ENCODE results near the gene ESRRA. TPM values are rescaled to one million over a fixed set of nuclear protein-coding genes. Genes with fewer than 3 reads are reported as not detected.
A peak's percentile ranks its signal among the peaks of the same experiment; 100 is the strongest.

ESRRA gene
- total and polyA plus RNA-seq, 2 of the 4 experiments (the other 2 are of a cell fraction): 10.2 to 15.0 TPM

DNA sequence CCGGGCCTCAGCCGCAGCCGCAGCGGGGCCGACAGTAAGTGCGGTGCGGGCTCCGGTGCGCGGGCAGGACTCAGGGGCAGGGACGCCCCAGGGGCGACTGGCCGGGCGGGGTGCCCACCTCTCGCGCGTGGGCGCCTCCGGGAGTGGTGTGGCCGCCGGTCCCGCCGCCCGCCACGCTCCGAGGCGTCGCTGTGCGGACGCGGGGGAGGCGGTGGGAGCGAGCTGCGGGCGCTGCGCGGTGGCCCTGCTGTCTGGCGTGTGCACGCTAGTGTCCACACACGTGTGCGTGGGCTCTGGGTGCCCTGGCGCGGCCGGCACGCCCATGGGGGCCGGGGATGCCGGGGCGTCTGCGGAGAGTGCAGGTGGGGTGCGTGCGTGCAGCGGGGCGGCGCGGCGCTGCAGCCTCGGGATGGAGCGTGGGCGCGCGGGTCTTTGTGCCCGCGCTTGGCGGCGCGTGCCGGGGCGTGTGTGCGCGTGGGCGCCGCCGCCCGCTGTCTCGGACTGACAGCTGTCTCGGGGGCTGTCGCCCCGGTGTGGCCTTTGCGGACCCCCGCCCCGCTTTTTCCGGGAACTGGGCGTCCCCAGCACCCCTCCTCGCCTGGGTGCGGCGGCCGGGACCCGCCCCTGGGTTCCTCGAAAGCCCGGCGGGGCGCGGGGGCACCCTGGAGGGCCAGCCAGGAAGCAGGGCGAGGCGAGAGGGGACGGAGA lies 13.4 kb upstream of the ESRRA start:
- Histone ChIP-seq H3K79me1 (ENCODE audit: low read depth in 1 of 2, low read length in 2 of 2) (peaks cover 0 to 4% of the 10 kb centered on the region in 2 experiments; a peak in 1 of 4 replicates), H3K4ac (ENCODE audit: low read depth, low read length) (no peak overlapping the region), H2AK9ac (replicated peaks; ENCODE audit: low read depth, low read length, poor library complexity) (no peak overlapping the region), H2BK5ac (ENCODE audit: low read depth, low read length, poor library complexity, severe bottlenecking) (no peak overlapping the region), H3K14ac (replicated peaks; ENCODE audit: low read depth, low read length) (no peak overlapping the region), H3K27ac (ENCODE audit: insufficient read depth, low read length) (no peak overlapping the region), H4K8ac (ENCODE audit: low read depth in 2 of 2, low read length in 2 of 2) (no peak overlapping the region), H3K36me3 (ENCODE audit: control insufficient read depth, insufficient read depth, low read length) (no peaks in the 10 kb centered on the region), H3K27me3 (ENCODE audit: control insufficient read depth, insufficient read depth, low read length) (peaks cover 66% of the 10 kb centered on the region), H3K4me1 (ENCODE audit: control insufficient read depth, insufficient read depth, low read length) (peaks cover 4% of the 10 kb centered on the region; the same call in 1 of the 2 replicates), H4K5ac (ENCODE audit: low read depth, low read length) (no peak overlapping the region), H3K23ac (ENCODE audit: low read depth, low read length) (no peak overlapping the region), H3K9ac (ENCODE audit: low read depth, low read length) (no peak overlapping the region), H3K56ac (ENCODE audit: extremely low read depth, insufficient read depth, low read length) (no peak overlapping the region), H2BK20ac (ENCODE audit: low read depth, low read length) (no peak overlapping the region), H3K9me1 (ENCODE audit: insufficient read depth, low read length) (no peaks in the 10 kb centered on the region), H3K4me3 (ENCODE audit: insufficient read depth, low read depth, low read length) (peak overlapping the region; percentile 24), H3K9me3 (ENCODE audit: control insufficient read depth, insufficient read depth, low read length) (no peaks in the 10 kb centered on the region), H2BK15ac (ENCODE audit: low read depth, low read length) (no peak overlapping the region), H2AFZ (replicated peaks; ENCODE audit: low read length, poor library complexity) (peak overlapping the region; percentile 72), H3K18ac (ENCODE audit: low read depth, low read length) (no peak overlapping the region), H2AK5ac (ENCODE audit: low read depth, low read length) (no peak overlapping the region), H2BK120ac (ENCODE audit: low read depth, low read length) (no peak overlapping the region), H4K20me1 (ENCODE audit: insufficient read depth, low read length) (peaks cover 5% of the 10 kb centered on the region; the same call in 1 of the 2 replicates), H3K4me2 (ENCODE audit: low read depth, low read length) (peak overlapping the region; percentile 45), H4K91ac (ENCODE audit: insufficient read depth, low read depth, low read length) (no peak overlapping the region)
- dilution Hi-C loops (cut with HindIII; ENCODE audit: low sequenced_read_pairs, unreplicated experiment): no loop called here
- TF ChIP-seq NFE2L2 (IDR thresholded peaks at IDR 0.05; ENCODE audit: low read depth, low read length): no peak
- TF ChIP-seq RFX5 (IDR thresholded peaks at IDR 0.05; ENCODE audit: low read depth, low read length): no peak
- 2% methylated on average over 56 of the region's 96 CpGs; no CpG with 5 or more reads in 1 of the 2 experiments for WGBS, 2 experiments (ENCODE audit: extremely low coverage in 2 of 2, insufficient read length in 1 of 2)
- intact Hi-C loops (cut with micrococcal nuclease): no loop called here
- in situ Hi-C loops (cut with MboI; ENCODE audit: low sequenced_read_pairs): no loop called here
- ChIA-PET POLR2A (ENCODE audit: unreplicated experiment) (no interaction called here), CTCF (interaction anchor here (1.1 kb wide), 1 partner anchor 9 kb away, joined by 5 read pairs; no protein-coding TSS in a partner anchor)
- no TSS peak for BruUV-seq (replicated peaks)
- ATAC-seq (ENCODE audit: low read depth) (peak; percentile 31), DNase-seq (no peak)

Data from IMR-90 (cell line).